ENCODE measurements around the gene USP25. TPM values are rescaled to one million over a fixed set of nuclear protein-coding genes. Genes with fewer than 3 reads are reported as not detected.

The USP25 gene
- total RNA-seq, 1 experiment from 2014 or later, result 35.1 TPM

DNA sequence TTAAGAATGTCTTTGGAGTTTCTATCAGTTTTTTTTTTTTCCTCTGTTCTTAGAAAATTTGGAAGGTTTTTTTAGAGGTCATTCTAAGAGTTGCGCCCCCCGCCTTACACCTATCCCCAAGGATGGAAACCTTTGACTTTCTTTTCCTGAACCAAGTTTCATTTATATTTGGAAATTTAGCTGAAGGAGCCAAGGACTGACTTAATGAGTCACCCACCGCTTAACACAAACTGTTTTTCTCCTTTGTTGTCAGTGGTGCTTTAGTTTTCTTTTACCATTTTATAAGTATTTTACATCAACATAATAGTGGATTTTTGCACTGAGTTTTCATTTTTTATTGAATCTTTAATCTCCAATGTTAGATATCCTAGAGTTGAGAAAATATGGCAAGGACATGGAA lies 25.3 kb downstream of the USP25 start:
- H3K27ac Mint-ChIP-seq, result peak overlapping the region in 2 of 3 experiments; percentile 64 to 98; a peak in 3 of 7 replicates
- TF ChIP-seq, protein P1, sequence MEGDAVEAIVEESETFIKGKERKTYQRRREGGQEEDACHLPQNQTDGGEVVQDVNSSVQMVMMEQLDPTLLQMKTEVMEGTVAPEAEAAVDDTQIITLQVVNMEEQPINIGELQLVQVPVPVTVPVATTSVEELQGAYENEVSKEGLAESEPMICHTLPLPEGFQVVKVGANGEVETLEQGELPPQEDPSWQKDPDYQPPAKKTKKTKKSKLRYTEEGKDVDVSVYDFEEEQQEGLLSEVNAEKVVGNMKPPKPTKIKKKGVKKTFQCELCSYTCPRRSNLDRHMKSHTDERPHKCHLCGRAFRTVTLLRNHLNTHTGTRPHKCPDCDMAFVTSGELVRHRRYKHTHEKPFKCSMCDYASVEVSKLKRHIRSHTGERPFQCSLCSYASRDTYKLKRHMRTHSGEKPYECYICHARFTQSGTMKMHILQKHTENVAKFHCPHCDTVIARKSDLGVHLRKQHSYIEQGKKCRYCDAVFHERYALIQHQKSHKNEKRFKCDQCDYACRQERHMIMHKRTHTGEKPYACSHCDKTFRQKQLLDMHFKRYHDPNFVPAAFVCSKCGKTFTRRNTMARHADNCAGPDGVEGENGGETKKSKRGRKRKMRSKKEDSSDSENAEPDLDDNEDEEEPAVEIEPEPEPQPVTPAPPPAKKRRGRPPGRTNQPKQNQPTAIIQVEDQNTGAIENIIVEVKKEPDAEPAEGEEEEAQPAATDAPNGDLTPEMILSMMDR (conservative IDR thresholded peaks at IDR 0.05), result no peak
- H2AFZ ChIP-seq (ENCODE audit: low read length), result no peak overlapping the region
- peaks cover 5% of the 10 kb centered on the region for H3K9me3 ChIP-seq (ENCODE audit: control insufficient read depth, low read depth, low read length)
- no peak overlapping the region for H3K27ac ChIP-seq (ENCODE audit: insufficient read length, low read depth, low read length)
- H3K4me1 ChIP-seq (ENCODE audit: insufficient read depth, low read length), result peaks cover 10% of the 10 kb centered on the region
- WGBS (ENCODE audit: extremely low coverage, insufficient read length, low lambda C conversion rate), result no CpG with 5 or more reads among the region's 3 CpGs
- peaks cover 39% of the 10 kb centered on the region for H3K79me2 ChIP-seq (ENCODE audit: insufficient read depth, low read length)
- no peak overlapping the region for H3K14ac ChIP-seq (ENCODE audit: insufficient read depth, low read length)
- no peak overlapping the region for H4K91ac ChIP-seq (ENCODE audit: insufficient read length, low read depth, low read length)
- H3K9me3 Mint-ChIP-seq, result peaks cover 21 to 31% of the 10 kb centered on the region in 2 experiments
- no peak overlapping the region for H3K56ac ChIP-seq (ENCODE audit: insufficient read length, low read depth, low read length)
- no peak overlapping the region for H2BK20ac ChIP-seq (ENCODE audit: low read depth, low read length, poor library complexity, severe bottlenecking)
- H3K9ac ChIP-seq (ENCODE audit: extremely low read depth, insufficient read length, low read length), result no peak overlapping the region
- no peak overlapping the region for H3K4me2 ChIP-seq (ENCODE audit: insufficient read depth, insufficient read length, low read length)
- H2BK120ac ChIP-seq (ENCODE audit: low read depth, low read length, poor library complexity, severe bottlenecking), result no peak overlapping the region
- no peak overlapping the region for H2BK15ac ChIP-seq (ENCODE audit: low read depth, low read length)
- no peak overlapping the region; a peak in 1 of 5 replicates for H3K4me3 Mint-ChIP-seq
- H3K27me3 Mint-ChIP-seq (ENCODE audit: low read depth), result 0 out of 2 replicates have a peak, but pooled peaks cover 1% of the 10 kb centered on the region
- H3K36me3 Mint-ChIP-seq (ENCODE audit: insufficient read depth in 1 of 3, low read depth in 3 of 3), result peaks cover 16 to 29% (median 23%) of the 10 kb centered on the region in 3 experiments
- no peak overlapping the region for H4K5ac ChIP-seq (ENCODE audit: insufficient read length, low read depth, low read length)
- H3K23me2 ChIP-seq (ENCODE audit: insufficient read length, low read depth, low read length, poor library complexity, severe bottlenecking), result no peaks in the 10 kb centered on the region
- H3K23ac ChIP-seq (ENCODE audit: insufficient read length, low read depth, low read length), result no peak overlapping the region
- no peak overlapping the region for H3K4ac ChIP-seq (ENCODE audit: low read depth, low read length)
- no peak overlapping the region for H2BK5ac ChIP-seq (ENCODE audit: insufficient read length, low read length)
- H3T11ph ChIP-seq (ENCODE audit: low read length), result no peak overlapping the region
- H3K4me1 Mint-ChIP-seq, result peaks cover 70 to 76% of the 10 kb centered on the region in 2 experiments
- DNase-seq, result no peak
- H4K20me1 ChIP-seq (ENCODE audit: control insufficient read depth, insufficient read depth, insufficient read length), result no peaks in the 10 kb centered on the region
- H3K18ac ChIP-seq (ENCODE audit: insufficient read length, low read depth, low read length), result no peak overlapping the region
- H3K79me1 ChIP-seq (ENCODE audit: insufficient read depth, low read depth, low read length, poor library complexity, severe bottlenecking), result peaks cover 4% of the 10 kb centered on the region
- H2BK12ac ChIP-seq (ENCODE audit: insufficient read length, low read depth, low read length), result no peak overlapping the region
- H3K27me3 ChIP-seq (ENCODE audit: insufficient read depth, low read length), result no peaks in the 10 kb centered on the region
- H2AK5ac ChIP-seq (ENCODE audit: insufficient read length, low read length), result no peak overlapping the region
- no peak overlapping the region for H4K8ac ChIP-seq (replicated peaks; ENCODE audit: insufficient read length, low read depth, low read length)
